IPS-18c (cell line): ENCODE results near the gene LY6G5B.

Experiments
- H3K4me3 ChIP-seq: 2 replicates; pipeline ENCODE4 v1.7.0; 2013; ENCODE audit warnings: low read depth, mild to moderate bottlenecking, low read length, moderate library complexity; ENCODE audit not compliant: insufficient read depth
- H3K9me3 ChIP-seq: one replicate; pipeline ENCODE4 v1.6.1; 2013; ENCODE audit warnings: mild to moderate bottlenecking, low read length, moderate library complexity; ENCODE audit not compliant: control insufficient read depth, insufficient read depth

The LY6G5B gene, protein sequence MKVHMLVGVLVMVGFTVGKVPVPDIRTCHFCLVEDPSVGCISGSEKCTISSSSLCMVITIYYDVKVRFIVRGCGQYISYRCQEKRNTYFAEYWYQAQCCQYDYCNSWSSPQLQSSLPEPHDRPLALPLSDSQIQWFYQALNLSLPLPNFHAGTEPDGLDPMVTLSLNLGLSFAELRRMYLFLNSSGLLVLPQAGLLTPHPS

DNA sequence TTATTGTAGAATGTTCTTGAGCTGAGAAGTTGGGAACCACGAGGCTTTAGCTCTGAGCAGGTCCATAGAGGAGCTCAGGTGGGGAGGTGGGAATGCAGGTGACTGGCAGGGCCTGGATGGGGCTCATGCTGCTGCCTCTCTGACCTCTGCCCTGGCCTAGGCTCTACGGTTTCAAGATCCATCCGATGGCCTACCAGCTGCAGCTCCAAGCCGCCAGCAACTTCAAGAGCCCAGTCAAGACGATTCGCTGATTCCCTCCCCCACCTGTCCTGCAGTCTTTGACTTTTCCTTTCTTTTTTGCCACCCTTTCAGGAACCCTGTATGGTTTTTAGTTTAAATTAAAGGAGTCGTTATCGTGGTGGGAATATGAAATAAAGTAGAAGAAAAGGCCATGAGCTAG lies at the start of gene LY6G5B:
Gene LY6G5B (plus strand): TSS at position 301 of the 400 bp plus-strand sequence. CDS start 975 bp downstream, outside the sequence.
- Histone ChIP-seq H3K9me3 (peaks cover 2% of the 10 kb centered on the region), H3K4me3 (no peak within 1 kb of the TSS)

DNA sequence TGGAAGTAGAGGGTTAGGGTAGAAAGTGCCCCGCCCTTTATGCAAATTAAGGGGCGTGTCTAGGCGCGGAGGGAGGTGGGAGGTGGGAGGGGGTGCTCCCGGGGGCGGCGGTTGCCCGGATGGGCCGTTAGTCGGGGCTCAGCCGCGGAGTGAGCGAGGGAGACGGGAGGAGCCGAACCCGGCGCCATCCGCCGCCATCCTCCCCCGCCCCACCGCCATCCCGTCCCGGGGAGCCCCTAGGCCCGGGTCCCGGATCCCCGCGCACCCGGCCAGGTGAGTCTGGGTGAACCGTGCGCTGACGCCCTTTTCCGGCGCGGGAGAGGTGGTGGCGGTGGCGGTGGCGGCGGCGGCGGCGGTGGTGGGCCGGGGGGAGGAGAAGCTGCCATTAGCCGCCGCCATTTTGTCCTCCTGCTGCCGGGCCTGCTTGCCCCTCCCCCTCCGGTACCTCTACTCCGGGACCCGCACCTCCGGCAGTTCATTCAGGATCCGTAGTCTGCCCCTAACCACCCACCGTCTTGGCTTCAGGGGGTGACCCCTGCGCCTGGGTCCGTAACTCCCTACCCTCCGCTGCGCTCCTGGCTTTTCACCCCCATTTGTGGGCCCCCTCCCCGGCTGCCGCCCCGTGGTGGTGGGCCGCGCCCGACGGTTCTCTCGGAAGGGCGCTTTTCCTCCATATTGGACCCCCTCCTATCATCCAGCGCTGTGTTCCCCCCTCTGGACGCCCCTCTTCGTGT lies 49.0 kb upstream of the LY6G5B start, which contains the start of gene PRRC2A:
Gene PRRC2A (plus strand): TSS at position 130 of the 734 bp plus-strand sequence. CDS start 2,075 bp downstream, outside the sequence.
- peak within 1 kb of the TSS; percentile 96 for H3K4me3 ChIP-seq
- H3K9me3 ChIP-seq = no peaks in the 10 kb centered on the region

DNA sequence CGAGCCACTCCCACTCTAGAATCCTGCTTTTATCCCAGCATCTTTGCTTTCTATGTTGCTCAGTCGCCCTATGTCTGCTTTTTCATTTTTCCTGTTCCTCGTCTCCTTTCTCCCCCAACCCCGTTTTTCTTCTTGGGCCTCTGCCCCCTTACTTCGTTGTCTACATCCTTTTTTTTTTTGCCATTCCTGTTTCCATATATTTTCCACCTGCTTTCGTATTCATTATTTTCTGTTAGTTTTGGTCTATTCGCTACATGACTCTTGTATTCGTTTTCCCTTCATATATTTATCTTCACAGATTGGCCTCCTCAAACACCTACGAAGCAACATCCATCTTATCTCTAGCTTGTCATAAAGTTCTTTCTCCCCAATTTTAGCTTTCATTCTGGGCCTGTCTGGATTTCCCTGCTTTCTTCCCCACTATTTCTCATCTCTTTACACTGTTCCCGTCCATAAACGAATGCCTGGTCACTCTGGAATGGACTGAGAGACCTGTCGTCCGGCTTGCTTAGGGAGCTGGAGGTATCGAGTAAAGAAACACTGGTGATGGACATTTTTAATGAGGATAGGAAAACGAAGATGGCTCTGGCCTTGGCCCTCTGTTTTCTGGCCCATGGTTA lies 48.3 kb upstream of the LY6G5B start:
- no peaks in the 10 kb centered on the region for H3K9me3 ChIP-seq
- peak overlapping the region; percentile 96 for H3K4me3 ChIP-seq

- H3K9me3 ChIP-seq = no peaks in the 10 kb centered on the region
- peak overlapping the region; percentile 96 for H3K4me3 ChIP-seq
These were observed 47.8 kb upstream of the LY6G5B start for GRCh38 chr6:31621991-31622390.

GRCh38 chr6:31622684-31623091 lies 47.1 kb upstream of the LY6G5B start:
- peak overlapping the region; percentile 96 for H3K4me3 ChIP-seq

DNA sequence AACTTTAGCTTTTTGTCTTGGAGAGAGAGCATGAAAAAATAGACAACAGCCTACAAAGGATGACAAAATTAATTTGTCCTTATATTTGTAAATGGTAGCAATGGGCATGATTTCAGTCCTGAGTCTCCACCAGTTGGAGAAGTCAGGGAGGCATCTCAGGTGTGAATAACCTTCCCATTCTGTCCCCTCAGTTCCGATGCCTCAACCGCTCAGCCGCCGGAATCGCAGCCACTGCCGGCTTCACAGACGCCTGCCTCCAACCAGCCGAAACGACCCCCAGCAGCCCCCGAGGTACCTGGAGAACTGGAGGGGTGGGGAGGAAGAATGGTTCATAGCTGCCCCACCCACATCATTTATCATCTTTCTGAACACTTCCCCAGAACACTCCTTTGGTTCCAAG lies 45.7 kb upstream of the LY6G5B start:
- no peak overlapping the region for H3K4me3 ChIP-seq

More at GRCh38 chr6:31622684-31623091, 47.1 kb upstream of the LY6G5B start:
- no peaks in the 10 kb centered on the region for H3K9me3 ChIP-seq

GRCh38 chr6:31626952-31627351 lies 42.8 kb upstream of the LY6G5B start:
- H3K9me3 ChIP-seq = peaks cover 2% of the 10 kb centered on the region
- H3K4me3 ChIP-seq = no peak overlapping the region

More for the DNA sequence above, 45.7 kb upstream of the LY6G5B start:
- peaks cover 2% of the 10 kb centered on the region for H3K9me3 ChIP-seq

- H3K4me3 ChIP-seq = no peak overlapping the region
- H3K9me3 ChIP-seq = peaks cover 2% of the 10 kb centered on the region
These were observed 42.0 kb upstream of the LY6G5B start for GRCh38 chr6:31627690-31628287.

- Histone ChIP-seq H3K9me3 (peaks cover 2% of the 10 kb centered on the region), H3K4me3 (no peak overlapping the region)
These were observed 40.8 kb upstream of the LY6G5B start for GRCh38 chr6:31629014-31629413.

- no peak overlapping the region for H3K4me3 ChIP-seq
- H3K9me3 ChIP-seq = peaks cover 2% of the 10 kb centered on the region
These were observed 39.4 kb upstream of the LY6G5B start for GRCh38 chr6:31630177-31630934.

DNA sequence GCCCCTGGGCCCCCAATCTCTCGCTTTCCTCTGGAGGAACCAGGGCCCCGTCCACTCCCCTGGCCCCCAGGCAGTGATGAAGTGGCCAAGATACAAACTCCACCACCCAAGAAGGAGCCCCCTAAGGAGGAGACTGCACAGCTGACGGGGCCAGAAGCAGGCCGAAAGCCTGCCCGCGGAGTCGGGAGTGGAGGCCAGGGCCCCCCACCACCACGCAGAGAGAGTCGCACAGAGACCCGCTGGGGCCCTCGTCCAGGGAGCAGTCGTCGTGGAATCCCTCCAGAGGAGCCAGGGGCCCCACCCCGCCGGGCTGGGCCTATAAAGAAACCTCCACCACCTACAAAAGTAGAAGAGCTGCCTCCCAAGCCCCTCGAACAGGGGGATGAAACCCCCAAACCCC lies 38.6 kb upstream of the LY6G5B start:
- no peak overlapping the region for H3K4me3 ChIP-seq
- peaks cover 2% of the 10 kb centered on the region for H3K9me3 ChIP-seq

- H3K4me3 ChIP-seq = no peak overlapping the region
- H3K9me3 ChIP-seq = peaks cover 2% of the 10 kb centered on the region
These were observed 38.0 kb upstream of the LY6G5B start for GRCh38 chr6:31631681-31632278.

- H3K9me3 ChIP-seq = peaks cover 2% of the 10 kb centered on the region
- no peak overlapping the region for H3K4me3 ChIP-seq
These were observed 37.4 kb upstream of the LY6G5B start for GRCh38 chr6:31632279-31632946.

DNA sequence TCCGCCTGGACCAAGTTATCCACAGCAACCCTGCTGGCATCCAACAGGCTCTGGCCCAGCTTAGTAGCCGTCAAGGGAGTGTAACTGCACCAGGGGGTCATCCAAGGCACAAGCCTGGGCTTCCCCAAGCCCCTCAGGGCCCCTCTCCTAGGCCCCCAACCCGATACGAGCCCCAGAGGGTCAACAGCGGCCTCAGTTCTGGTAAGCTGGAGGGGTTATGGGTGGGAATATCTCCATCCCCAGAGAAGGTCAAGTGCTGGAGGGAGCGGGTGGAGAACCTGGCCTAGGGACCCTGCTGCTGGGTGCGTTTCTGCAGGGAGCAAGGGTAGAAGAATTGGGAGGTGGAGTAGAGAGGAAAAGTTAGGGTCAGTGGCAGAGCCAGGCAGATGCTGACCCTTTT lies 36.3 kb upstream of the LY6G5B start:
- peaks cover 2% of the 10 kb centered on the region for H3K9me3 ChIP-seq
- H3K4me3 ChIP-seq = no peak overlapping the region

- H3K4me3 ChIP-seq = no peak overlapping the region
- no peaks in the 10 kb centered on the region for H3K9me3 ChIP-seq
These were observed 35.6 kb upstream of the LY6G5B start for GRCh38 chr6:31634131-31634530.

- no peak overlapping the region for H3K4me3 ChIP-seq
These were observed 34.7 kb upstream of the LY6G5B start for GRCh38 chr6:31634969-31635575.

More at GRCh38 chr6:31634969-31635575, 34.7 kb upstream of the LY6G5B start:
- no peaks in the 10 kb centered on the region for H3K9me3 ChIP-seq
